Measurements from ENCODE around the gene SLC13A4.

The SLC13A4 gene

DNA sequence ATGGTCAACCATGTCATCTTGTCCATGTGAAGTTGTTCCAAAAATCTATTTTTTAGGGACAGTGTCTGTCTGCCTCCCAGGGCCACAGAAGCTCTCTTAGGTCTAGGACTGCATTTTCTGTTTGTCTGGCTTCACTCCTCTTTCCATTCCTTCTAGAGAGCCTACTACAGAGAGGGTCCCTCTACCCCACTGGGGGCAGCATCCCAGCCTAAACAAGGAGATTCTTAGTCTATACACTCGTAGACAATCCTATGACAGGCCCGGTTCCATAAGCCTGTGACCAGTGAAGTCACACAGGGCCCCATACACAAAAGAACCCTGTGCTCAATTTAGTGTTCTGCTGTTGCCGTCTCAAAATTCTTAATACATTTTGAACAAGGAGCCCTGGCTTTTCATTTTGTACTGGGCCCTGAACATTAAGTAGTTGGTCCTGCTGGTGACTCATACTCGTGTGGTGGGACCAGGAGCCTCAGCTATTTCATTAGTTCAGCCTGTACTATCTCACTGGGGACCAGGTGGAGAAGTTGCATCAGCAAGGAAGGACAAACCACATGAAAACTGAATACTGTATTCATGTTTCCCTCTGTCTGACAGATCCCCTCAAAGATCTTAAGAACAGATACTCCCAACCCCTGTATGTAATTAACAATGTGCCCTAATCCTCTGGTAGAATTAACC, 44.1 kb upstream of the SLC13A4 start:
- DNase-seq: no peak
- no peak overlapping the region for H3K4me3 Mint-ChIP-seq
- peaks cover 7% of the 10 kb centered on the region for H3K27me3 Mint-ChIP-seq (ENCODE audit: low read depth, poor library complexity)
- H3K36me3 Mint-ChIP-seq (ENCODE audit: low read depth): no peaks in the 10 kb centered on the region
- H3K9me3 Mint-ChIP-seq: peaks cover 3% of the 10 kb centered on the region
- no peak overlapping the region for H3K27ac Mint-ChIP-seq
- peaks cover 22% of the 10 kb centered on the region for H3K4me1 Mint-ChIP-seq
- TF ChIP-seq, protein P1, sequence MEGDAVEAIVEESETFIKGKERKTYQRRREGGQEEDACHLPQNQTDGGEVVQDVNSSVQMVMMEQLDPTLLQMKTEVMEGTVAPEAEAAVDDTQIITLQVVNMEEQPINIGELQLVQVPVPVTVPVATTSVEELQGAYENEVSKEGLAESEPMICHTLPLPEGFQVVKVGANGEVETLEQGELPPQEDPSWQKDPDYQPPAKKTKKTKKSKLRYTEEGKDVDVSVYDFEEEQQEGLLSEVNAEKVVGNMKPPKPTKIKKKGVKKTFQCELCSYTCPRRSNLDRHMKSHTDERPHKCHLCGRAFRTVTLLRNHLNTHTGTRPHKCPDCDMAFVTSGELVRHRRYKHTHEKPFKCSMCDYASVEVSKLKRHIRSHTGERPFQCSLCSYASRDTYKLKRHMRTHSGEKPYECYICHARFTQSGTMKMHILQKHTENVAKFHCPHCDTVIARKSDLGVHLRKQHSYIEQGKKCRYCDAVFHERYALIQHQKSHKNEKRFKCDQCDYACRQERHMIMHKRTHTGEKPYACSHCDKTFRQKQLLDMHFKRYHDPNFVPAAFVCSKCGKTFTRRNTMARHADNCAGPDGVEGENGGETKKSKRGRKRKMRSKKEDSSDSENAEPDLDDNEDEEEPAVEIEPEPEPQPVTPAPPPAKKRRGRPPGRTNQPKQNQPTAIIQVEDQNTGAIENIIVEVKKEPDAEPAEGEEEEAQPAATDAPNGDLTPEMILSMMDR (IDR thresholded peaks at IDR 0.05): no peak

DNA sequence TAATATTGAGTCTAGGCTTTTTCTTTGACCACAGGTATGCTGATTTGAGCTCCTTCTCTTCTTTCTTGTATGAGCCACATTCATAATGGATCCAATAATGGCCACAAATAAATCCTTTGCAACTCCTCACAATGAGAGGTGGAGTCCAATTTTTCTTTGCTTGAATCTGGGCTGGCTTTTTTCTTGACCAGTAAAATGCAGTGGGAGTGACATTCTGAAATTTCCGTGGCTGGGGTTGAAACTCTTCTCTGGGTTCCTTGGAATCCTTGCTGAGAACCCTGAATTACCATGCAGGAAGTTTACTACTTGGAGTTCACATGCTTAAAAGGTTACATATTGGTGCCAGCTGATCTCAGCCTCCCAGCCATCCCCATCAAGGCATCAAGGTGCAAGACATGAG, 43.1 kb upstream of the SLC13A4 start:
- DNase-seq: no peak
- H3K4me3 Mint-ChIP-seq: no peak overlapping the region
- TF ChIP-seq, protein P1 (IDR thresholded peaks at IDR 0.05): no peak
- no peaks in the 10 kb centered on the region for H3K36me3 Mint-ChIP-seq (ENCODE audit: low read depth)
- peaks cover 22% of the 10 kb centered on the region for H3K4me1 Mint-ChIP-seq
- no peaks in the 10 kb centered on the region for H3K9me3 Mint-ChIP-seq
- H3K27me3 Mint-ChIP-seq (ENCODE audit: low read depth, poor library complexity): peaks cover 7% of the 10 kb centered on the region
- no peak overlapping the region for H3K27ac Mint-ChIP-seq

DNA sequence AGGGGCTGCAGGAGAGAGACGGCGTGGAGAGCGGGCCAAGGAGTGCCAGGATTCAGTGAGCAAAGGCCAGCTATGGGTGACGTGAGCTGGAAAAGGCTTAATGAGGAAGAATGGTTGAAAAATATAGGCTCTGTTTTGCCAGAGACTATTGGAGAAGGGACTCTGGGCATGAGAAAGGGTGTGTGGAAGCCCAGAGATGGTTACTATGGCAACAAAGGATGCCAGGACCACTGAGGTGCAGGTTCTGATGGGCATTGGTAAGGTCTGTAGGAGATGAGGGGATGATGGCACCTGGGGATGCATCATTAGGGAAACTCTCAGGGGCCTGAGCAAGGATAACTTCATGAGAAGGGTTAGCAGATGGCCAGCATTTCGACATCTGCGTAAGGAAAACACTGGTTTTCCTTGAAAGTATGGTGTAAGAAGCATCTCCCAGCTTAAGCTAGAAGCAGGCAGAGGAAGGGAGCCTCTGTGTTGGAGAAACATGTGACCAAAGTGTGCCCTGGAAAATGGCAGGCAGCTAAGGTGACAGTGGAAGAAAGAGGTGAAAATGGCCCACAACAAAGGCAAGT, 42.2 kb upstream of the SLC13A4 start:
- Mint-ChIP-seq H3K9me3 (no peaks in the 10 kb centered on the region), H3K36me3 (ENCODE audit: low read depth) (no peaks in the 10 kb centered on the region), H3K4me1 (peaks cover 22% of the 10 kb centered on the region), H3K27me3 (ENCODE audit: low read depth, poor library complexity) (peaks cover 7% of the 10 kb centered on the region), H3K4me3 (no peak overlapping the region), H3K27ac (peak overlapping the region; percentile 1)
- TF ChIP-seq, protein P1 (IDR thresholded peaks at IDR 0.05): no peak
- no peak for DNase-seq

DNA sequence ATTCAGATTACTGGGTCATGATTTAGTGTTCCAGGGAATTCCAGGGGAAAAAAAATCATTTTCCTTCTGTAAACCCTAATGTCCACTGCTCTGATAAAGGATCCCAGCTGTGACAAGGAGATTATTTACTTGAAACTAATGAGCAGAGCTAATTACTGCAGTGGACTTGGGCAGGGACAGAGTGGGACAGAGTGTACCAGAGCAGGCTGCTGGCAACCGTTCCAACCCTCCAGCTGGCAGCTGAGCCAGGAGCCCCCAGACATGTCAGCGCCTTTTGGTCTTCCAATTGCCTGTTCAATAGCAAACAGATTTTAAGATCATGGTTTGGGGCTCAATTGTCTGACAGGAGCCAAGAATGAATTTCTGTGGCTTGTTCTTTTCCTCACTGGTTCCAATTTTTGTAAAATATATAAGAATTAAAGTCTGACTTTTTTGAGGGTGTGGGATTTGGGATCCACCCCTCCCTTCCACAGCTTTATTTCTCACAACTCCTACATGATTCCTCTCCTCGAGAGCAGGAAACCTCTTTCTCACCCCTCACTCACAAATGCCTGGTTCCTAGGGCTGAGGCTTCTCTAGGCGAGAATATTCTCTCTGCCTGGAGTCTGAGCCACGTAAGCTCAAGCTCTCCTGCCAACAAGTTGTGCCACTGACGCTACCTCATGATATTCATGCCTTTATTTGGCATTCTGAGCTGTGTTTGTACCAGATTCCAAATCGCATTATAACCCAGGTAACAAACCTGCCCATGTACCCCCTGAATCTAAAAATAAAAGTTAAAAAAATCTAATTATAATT, 41.2 kb upstream of the SLC13A4 start:
- Mint-ChIP-seq H3K4me1 (peaks cover 19% of the 10 kb centered on the region), H3K27me3 (ENCODE audit: low read depth, poor library complexity) (peaks cover 7% of the 10 kb centered on the region), H3K9me3 (no peaks in the 10 kb centered on the region), H3K4me3 (no peak overlapping the region), H3K27ac (no peak overlapping the region), H3K36me3 (ENCODE audit: low read depth) (no peaks in the 10 kb centered on the region)
- TF ChIP-seq, protein P1 (IDR thresholded peaks at IDR 0.05): no peak
- no peak for DNase-seq

DNA sequence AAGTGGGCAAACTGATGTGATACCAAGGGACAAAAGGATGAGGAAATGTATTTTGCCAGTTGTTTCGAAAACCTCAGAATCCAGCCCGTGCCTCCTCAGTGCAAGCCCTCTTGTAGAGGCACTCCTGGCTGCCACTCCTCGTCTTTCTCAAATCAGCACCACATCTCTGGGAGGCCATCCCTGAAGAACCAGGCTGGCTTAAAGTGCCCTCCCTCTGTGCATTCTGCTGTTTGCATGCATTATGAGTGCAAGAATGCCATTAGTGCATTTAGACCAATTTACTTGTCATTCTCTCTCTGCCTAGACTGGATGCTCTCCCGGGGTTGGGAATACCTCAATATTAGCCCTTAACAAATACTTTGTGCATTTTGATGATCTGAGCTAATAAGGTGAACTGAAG, 40.5 kb upstream of the SLC13A4 start:
- H3K27me3 Mint-ChIP-seq (ENCODE audit: low read depth, poor library complexity): peaks cover 7% of the 10 kb centered on the region
- TF ChIP-seq, protein P1 (IDR thresholded peaks at IDR 0.05): no peak
- DNase-seq: no peak

More for the DNA sequence above, 40.5 kb upstream of the SLC13A4 start:
- Mint-ChIP-seq H3K4me3 (no peak overlapping the region), H3K4me1 (peaks cover 11% of the 10 kb centered on the region), H3K27ac (no peak overlapping the region), H3K36me3 (ENCODE audit: low read depth) (no peaks in the 10 kb centered on the region), H3K9me3 (no peaks in the 10 kb centered on the region)

All from nephron progenitor cell (in vitro differentiated cells).